ENCODE measurements around the gene EVL.

Gene EVL

DNA sequence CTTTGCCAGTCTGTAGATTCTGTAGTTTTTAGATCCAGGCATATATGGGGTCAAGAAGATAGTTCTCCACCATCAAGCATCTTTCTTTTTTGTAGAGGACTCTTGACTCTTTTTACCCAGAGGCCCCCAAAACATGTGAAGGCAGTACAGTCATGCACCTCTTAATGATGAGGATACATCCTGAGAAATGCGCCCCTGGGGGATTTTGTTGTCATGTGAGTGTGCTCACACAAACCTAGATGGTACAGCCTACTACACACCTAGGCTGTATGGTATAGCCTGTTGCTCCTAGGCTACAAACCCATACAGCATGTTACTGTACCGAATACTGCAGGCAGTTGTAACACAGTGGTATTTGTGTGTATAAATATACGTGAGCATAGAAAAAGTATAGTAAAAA lies 23.0 kb downstream of the EVL start:
- no peak for DNase-seq

DNA sequence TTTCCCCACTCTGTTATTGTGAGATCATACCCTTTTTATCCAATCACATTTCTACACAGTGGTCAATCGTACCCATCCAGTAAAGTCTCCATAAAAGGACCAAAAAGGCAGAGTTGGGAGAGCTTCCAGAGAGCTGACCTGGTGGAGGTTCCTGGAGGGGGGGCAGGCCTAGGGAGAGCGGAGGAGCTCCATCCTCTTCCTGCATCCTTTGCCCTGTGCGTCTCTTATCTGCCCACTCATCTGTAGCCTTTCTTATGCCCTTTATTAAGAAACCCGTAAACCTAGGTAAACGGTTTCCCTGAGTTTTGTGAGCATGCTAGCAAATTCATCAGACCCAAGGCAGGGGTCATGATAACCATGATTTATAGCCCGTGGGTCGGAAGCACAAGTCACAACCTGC lies 26.2 kb downstream of the EVL start:
- no peak for DNase-seq

DNA sequence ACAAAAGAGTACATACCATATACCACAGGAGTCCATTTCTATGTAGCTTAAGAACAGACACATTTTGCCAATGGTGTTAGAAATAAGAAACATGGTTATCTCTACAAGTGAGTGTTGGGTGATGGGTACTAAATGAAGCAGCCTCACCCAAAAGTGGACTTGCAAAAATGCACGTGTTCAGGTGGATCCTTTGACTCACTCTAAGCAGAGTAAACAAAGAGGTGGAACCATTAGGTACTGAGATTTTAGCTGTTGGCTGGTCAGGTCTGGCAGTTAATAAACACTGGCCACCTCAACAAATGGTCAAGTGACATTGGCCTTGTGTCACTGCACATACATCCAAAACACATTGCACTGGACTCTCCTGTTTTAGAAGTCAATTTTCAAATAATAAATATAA lies 27.6 kb downstream of the EVL start:
- DNase-seq = no peak

DNA sequence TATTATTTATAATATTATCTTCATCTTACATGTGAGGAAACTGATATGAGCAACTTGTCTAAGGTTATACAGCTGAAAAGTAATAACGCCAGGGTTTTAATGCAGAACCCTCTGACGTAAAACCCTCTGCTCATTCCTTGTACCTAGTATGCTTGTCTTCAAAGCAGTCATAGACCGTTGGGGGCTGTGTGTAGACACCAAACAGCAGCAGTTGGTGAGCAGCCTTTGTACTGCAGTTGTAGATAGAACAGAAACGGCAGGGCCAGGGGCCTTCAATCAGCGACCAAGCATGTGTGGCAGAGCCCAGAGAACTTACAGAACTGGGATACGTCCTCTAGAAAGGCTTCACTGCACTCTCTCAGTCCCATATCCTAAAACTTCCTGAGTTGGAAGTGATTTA lies 28.1 kb downstream of the EVL start:
- DNase-seq = no peak

DNA sequence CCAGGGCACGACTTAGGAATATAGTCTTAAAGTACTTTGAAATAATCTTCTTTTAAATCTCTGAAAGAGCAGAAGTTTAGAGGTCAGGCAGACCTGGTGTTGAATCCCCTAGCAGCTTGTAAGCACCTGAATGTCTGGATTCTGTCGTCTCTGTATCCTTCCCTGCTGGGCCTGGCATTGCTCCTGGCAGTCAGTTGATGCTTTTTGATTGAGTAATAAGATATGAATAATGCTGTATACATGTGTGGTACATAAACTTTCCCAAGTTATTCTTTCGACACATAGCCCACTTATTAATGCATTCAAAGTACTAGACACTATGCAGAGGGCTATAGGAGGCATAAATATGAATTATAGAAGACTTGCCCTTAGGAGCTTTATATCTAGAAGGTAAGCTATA lies 31.4 kb downstream of the EVL start:
- DNase-seq = no peak

DNA sequence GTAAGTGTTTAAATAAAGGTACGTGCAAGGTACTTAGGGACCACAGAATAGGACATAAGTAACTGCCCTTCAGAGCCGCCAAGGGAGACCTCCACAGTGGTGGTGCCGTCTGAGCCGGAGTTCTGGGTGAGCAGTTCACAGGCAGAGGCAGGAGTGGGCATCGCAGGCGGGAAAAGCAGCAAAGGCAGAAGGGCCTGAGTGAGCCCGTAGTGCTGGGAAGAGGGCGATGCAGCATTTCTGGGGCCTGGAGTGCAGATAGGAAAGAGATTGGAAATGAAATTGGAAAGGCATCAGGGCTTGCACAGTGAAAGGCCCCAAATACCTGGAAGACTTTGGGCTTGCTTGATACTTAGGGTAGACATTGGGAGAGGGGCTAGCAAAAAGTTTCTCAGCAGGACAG lies 32.9 kb downstream of the EVL start:
- no peak for DNase-seq

DNA sequence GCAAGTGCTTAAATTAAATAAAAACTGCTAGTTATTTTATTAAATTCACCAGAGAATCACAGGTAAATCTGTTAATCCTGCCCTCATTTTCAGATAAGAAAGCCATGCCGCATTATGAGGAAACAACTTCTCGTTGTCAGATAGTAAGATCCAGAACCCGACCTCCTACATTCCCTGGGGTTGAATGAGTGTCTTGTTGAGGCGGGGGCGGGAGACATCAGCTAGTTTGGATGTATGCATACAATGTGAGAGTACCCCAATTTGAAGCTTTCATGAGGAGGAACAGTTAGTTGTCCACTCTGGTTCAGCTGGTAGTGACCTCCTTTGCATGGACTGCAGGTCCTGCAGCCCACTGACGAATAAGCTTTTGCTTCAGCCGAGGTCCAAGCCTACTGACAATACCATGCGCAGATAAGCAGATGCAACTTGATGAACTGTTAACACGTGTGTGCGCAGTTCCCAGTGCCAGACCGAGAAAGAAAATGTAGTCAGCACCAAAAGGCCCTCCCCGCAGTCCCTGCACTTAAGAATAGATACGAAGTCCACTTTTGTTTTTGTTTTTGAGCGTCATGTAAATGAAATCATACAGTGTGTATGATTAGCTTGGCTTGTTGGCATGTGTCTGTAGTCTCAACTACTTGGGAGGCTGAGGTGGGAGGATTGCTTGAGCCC lies 34.9 kb downstream of the EVL start:
- DNase-seq = no peak

DNA sequence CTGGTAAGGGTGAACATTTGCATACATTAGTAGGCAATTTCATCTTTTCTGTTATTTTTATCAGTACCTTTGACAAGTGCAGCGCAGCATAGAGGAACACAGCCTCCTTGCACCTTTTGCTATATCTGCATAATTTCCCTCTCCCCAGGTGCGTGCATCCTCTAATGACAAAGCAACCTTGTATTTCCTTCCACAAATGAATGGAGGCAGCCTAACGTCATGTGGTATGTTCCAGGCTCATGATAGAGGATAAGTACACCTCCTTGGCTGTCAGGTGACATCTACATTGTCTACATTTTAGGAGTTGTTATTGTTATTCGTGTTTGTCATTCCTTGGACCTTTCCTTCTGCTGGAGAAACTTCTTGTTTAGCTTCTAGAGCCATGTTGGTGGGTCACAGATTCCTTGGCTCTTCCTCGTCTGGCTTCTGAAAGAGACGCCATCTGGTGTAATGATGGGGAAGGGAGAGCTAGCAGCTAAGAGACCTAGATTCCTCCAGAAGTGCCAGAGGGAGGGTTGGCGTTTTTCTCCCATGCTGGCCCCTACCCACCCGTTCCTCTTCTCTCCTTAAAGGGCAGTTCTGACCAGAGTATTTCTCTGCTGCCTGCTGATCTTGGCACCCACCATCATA lies 37.0 kb downstream of the EVL start:
- DNase-seq = no peak

DNA sequence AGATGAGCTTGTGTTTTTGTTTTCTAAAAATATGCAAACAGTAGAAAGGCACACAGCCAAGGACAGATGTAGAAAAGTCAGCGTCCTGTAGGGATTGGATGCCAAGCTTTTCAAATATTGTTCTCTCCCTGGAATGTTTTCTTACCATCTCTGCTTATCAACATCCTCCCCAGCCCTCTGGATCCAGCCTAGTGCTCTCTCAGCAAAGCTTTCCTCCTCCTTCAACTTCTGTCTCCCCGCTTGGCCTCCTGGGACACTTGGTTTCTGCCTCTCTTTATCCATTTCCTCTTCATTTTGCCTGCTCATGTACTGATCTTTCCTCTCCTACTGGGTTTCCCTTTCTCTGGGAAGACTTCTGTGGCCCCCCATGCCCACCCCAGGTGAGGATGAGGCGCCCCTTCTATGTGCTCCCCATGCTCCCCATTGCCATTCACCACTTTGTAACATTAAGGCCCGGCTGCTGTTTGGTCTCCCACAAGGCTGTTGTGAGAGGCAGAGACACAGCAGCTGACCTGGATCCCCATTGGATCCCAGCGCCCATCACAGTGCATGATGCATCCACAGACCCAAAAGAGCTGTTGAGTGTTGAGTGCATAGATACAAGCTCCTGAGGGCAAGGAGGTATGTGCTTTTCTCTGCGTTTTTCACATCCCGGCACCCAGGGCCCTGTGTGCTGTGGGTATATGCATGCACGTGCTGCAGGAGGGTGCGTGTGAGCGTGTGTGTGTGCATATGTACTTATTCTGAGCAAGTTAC lies 38.2 kb downstream of the EVL start:
- DNase-seq = no peak

DNA sequence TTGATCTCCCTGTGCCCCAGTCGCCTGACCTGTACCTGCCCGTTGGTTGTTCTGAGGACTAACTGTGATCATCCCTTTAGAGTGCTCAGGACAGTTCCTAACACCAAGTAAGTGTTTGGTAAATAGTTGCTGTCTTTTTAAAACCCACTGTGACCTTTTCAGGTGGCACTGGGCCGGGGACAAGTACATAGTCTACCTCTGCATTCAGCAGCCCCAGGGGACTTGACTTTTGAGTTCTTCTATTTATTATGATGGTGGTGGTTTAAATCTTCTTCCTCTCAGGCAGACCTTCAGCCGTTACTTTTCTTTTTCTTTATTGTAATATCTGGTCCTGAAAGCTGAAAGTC lies 38.8 kb downstream of the EVL start:
- DNase-seq = no peak

DNA sequence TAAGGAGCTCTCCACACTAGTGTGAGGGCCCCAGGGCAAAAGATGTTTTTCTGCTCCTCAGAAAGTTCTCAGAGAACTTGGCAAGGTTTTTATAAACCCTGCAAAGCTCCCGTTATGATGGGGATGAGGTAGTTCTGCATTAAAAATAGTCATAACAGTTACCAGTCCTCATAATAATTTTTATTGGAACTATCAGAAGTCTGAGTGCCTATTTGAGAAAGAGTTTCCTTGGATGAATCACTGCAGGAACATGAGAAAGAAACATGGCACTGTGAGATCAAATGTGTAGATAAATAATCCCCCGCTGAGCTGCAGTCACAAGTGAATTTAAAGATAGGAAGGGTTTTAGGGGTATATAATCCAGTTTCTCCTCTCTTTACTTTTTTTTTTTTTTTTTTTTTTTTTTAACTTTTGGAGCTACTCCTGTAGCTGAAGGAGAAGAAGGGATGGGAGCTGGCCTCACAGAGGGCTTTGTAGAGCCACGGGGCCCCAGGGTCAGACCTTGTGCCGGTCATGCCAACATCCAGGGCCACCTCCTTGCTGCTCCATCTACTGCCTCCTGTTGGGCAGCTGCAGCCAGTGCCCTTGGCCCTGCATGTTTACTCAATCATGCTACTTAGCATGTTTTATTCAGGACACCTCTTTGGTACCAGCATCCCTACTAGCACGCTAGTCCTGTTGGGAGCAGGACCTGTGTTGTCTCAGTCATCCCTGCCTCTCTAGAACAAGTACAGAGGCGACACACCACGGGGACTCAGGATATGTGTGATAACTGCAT lies 39.5 kb downstream of the EVL start:
- no peak for DNase-seq

DNA sequence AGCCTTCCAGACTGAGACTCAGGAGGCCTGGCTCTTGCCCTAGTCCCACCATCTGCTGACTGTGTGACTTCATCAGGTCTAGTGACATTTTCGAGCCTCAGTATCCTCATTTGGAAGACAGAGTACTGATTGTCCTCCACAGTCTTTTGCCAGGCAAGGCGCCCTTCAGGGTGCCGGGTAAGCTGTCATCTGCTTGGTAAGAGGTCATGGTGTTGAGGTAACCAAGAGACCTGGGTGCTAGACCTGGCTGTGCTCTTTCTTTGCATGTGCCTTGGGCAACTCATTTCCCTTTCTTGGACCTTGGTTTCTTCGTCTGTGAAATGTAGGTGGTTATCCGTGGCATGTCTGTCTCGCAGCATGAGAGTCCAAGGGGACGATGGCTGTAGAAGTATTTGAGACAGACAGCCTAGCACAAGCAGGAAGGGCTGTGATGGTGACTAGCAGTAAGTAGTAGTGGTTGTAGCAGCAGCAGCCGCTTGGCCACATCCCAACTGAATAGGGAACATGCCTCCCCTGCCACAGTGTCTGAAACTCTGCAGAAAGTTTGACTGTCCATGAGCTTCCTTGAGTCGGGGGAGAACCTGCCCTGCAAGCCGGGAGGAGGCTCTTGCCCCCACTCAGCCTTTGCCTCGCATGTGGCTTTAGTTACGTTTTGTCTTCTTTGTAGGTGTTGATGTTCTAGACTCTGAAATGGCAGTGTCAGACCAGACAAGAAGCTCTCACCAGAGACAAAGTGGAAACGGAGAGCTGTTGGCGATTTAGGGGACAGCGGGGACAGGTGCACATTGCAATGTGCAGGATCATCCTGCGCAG lies 40.3 kb downstream of the EVL start:
- no peak for DNase-seq

DNA sequence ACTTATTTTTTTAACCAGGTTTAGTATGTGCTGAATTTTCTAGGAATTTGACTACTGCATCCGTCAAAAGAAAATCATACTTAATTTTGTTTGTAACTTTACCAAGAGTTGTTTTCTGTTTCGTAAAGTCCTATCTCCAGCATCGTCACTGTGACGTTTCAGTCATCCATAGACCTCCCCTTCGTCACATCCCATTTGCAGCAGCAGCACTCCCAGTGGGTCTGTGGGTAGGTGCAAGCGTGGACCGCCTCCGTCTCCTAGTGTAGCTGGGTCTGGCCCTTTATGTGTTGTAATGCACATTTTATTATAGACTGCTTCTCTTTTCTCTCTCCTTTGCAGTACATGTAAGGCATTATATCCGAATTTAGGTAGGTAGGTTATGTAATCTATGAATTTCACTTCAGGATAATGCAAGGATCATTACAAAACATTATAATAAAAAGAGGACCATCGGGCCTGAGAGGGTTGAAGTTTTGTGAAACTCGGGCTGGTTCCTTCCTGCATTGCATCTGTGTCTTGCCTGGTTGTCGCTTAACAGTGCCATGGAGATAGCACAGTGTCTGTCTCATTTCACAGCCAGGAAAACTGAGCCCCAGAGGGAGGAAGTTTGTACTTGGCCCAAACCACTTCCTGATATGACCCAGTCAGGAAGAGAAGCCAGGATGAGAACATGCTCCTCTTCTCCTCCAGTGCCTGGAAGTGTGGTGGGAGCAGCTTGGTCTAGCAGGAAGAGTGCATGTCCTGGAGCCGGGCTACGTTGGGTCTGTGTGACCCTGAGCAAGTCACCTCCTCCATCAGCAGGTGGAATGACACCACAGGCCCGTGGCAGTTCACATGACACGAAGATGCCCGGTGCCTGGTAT lies 41.3 kb downstream of the EVL start:
- DNase-seq = no peak

DNA sequence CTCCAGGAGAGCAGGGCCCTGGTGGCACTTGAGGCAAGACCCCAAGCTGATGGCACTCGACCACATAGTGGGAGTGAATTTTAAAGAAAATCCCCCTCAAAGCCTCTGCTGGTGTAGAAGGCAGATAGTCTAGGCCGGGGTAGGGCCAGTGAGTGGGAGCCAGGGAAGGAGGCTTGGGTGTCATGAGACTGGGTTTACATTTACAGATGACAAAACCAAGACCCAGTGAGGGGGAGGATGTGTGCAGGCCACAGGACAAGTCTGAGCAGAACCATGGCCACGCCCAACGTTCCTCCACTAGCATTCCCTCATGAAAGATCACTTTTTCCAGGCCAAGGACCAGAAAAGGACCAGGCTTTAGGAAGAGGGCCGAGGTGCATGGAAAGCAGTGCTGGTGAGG lies 42.0 kb downstream of the EVL start:
- no peak for DNase-seq

DNA sequence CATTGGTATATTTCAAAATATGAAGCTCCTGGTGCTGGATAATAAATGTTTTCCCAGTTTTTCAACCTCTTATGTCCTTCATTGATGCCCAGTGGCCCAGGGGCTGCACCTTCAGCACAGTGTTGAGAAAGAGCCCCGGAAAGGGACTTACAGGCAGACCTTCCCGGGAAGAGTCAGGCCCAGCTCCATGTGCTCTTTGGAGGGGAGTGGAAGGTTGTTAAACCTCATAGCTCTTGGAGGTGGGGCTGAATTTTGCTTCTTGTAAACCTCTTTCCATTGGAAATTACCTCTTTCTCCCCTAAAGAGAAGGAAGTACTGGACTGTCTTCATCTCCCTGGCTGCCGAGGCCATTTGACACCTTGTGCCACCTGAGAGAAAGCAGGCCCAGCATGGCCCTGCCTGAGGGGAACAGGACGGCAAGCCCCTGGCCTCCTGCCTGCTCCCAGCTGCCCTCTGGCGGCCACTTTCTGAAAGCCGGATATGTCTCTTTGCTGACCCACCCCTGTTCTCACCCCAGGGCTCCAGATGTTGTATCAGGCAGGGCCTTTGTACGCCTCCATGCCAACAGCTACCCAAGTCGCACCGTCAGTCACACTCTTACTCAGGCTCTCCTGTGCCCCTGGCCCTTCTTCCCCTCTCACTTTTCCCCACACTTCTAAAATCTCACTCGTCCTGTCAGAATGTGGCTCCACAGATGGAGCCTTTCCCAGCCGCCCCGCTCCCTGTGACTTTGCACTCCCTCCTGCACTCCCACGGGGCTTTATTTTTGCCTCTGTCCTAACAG lies 43.0 kb downstream of the EVL start:
- DNase-seq = no peak

DNA sequence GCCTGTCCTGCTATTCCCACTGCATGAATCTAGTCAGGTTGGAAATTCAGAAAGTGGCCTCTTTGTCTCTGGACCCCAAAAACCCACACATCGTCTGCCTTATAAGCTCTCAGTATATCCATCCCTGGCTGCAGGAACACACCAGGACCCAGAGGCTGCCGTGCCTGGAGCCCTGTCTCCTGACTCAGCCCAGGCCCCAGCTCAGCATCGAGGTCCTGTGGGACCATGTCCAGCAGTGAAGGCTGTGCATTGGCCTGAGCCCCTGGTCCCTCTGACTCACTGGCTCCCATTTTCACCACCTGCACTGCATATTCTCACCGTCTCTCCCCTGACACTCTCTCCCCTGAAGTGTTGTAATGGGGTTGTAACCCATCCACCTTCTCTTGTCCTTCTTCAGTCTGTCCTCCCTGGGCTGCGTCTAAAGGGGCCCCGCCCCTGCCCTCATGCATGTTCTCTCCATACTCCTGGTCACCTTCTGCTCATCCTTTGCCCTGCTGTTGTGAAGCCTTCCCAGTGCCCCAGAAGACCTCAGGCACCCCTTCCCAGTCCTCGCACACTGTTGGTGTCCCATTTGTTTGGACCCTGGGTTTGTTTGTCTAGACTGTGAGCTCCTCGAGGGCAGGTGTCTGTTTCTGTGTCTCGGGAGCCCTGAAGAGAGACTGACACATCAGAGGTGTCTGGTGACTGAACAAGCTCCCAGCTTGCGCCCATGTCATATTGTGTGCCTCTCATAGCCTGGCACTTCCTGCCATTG lies 43.8 kb downstream of the EVL start:
- DNase-seq = no peak

DNA sequence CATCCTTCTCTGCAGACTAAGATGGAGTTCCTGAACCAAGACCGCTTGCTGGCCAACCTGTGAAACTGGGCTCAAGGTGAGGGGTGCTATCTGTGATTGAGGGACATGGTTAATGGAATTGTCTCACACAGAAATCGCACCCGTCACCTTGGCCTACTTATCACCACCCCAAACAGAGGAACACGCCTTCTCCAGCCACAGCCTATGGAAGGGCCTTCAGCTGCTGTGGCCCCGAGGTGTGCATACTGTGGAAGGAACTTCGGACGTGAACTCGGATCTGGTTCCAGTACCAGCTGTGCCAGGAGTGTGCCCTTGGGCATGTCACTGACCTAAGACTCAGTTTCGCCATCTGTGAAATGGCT lies 44.4 kb downstream of the EVL start:
- DNase-seq = no peak

DNA sequence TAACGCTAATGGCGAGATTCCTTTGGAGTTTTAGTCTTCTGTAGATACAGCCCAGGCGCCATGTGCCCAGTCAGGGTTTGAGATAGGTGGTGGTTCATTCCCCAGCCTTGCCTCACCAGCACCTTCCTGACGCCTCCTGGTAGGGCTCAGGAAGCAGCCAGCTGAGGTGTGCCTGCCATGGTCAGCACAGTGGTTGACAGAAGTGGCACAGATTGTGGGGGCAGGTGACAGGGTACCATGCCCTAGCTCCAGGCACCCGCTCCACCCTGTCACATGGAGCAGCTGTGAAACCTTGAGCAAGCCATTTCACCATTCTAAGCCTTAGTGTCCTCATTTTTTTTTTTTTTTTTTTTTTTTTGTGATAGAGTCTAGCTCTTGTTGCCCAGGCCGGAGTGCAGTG lies 45.6 kb downstream of the EVL start:
- DNase-seq = no peak

DNA sequence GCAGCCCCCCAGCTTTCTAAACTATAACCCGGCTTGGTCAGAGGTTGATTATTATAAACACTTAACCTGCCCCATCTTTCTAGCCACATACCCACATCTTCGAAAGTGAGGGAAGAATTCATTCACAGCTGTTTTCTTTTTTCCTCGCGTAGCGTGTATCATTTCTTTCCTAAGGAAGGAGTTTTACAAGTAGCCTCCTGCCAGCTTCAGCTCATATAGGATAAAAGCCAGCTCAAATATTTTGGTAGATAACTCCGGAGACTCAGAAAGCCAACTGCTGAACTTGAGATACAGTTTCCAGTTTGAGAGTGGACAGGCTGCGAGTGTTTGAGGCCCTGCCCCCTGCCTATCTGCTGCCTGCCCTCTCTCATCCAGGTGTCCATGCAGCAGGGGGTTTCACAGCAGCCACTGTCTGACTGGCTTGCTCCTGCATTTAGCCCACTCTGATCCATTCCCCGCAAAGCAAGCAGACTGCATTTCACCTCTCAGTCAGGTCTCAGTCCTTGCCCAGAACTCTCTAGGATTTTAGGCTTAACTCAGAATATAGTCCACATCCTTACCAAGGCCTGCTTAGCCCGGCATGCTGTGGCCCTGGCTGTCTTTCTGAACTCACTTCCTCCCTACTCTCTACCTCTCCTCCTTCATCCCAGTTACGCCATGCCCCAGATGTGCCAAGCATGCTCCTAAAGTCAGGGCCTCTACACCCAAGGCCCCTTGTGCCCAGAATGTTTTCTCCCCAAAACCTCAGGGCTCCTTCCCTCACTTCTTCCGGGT lies 46.9 kb downstream of the EVL start:
- DNase-seq = no peak
